ENCODE results near the gene HSD17B12.

The HSD17B12 gene

DNA sequence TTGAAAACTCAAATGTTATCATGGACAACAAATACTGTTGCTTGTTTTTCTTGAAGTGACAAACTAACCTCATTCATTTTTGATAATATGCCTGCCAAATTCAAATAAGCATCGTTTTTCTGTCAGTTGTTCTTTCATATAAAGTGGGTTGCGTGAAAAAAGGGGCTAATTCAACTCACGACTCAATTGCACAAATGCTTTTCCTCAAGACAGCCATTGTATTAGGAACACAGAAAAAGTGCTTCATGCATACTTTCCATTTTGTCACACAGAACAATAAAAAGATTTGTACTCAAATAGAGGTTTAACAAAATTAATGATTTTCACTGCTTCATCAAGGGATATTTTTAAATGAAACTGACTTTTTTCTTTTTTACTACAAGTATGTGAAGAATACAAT lies 105.5 kb downstream of the HSD17B12 start:
- Histone ChIP-seq H3K79me2 (ENCODE audit: low read length) (peaks cover 5% of the 10 kb centered on the region; the same call in 1 of the 2 replicates), H3K4me3 (ENCODE audit: low read length) (no peak overlapping the region), H3K4me2 (ENCODE audit: low read depth, low read length) (no peak overlapping the region), H3K27me3 (replicated peaks; ENCODE audit: insufficient read depth, low read length) (no peaks in the 10 kb centered on the region), H3K9me3 (replicated peaks; ENCODE audit: insufficient read depth, low read length) (no peaks in the 10 kb centered on the region), H3K9ac (ENCODE audit: low read length) (no peak overlapping the region), H3F3A (ENCODE audit: insufficient read depth, low read length) (no peaks in the 10 kb centered on the region; the same call in 1 of the 2 replicates), H3K27ac (ENCODE audit: low read length) (no peak overlapping the region), H3K36me3 (replicated peaks; ENCODE audit: insufficient read depth, low read length) (no peaks in the 10 kb centered on the region; the same call in 1 of the 2 replicates), H4K20me1 (ENCODE audit: insufficient read depth, low read length) (no peaks in the 10 kb centered on the region), H3K4me1 (ENCODE audit: low read length) (no peaks in the 10 kb centered on the region), H2AFZ (ENCODE audit: low read length) (no peak overlapping the region), H3K9me2 (replicated peaks; ENCODE audit: insufficient read depth, low read length) (no peaks in the 10 kb centered on the region)
- TF ChIP-seq, protein P1, sequence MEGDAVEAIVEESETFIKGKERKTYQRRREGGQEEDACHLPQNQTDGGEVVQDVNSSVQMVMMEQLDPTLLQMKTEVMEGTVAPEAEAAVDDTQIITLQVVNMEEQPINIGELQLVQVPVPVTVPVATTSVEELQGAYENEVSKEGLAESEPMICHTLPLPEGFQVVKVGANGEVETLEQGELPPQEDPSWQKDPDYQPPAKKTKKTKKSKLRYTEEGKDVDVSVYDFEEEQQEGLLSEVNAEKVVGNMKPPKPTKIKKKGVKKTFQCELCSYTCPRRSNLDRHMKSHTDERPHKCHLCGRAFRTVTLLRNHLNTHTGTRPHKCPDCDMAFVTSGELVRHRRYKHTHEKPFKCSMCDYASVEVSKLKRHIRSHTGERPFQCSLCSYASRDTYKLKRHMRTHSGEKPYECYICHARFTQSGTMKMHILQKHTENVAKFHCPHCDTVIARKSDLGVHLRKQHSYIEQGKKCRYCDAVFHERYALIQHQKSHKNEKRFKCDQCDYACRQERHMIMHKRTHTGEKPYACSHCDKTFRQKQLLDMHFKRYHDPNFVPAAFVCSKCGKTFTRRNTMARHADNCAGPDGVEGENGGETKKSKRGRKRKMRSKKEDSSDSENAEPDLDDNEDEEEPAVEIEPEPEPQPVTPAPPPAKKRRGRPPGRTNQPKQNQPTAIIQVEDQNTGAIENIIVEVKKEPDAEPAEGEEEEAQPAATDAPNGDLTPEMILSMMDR (IDR thresholded peaks at IDR 0.05; ENCODE audit: low read length) = no peak
- no peak for TF ChIP-seq EZH2phosphoT487 (IDR thresholded peaks at IDR 0.05; ENCODE audit: low read length)
- TF ChIP-seq EZH2 (optimal IDR thresholded peaks at IDR 0.05; ENCODE audit: low read depth, low read length) = no peak
- no peak for DNase-seq

DNA sequence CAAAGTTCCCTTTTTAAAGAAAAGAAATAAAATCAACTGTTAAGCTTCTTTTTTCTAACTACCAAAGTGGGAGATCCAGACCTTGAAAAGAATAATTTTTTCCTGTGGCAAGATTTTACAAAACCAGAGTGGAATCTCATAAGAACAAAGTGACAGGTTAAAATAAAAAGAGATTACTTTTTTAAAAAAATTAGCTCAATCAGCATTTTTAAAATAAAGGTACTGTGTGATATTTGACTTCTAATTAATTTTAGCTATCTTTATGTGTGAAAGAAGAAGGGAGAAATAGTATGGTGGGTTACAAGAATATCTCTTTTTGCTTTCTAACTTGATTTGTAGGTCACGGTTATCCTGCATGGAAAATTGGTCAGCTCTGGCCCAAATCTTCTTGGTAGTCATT lies 107.3 kb downstream of the HSD17B12 start:
- Histone ChIP-seq H3K27me3 (replicated peaks; ENCODE audit: insufficient read depth, low read length) (no peaks in the 10 kb centered on the region), H3K27ac (ENCODE audit: low read length) (no peak overlapping the region), H3K4me1 (ENCODE audit: low read length) (no peaks in the 10 kb centered on the region), H3K4me2 (ENCODE audit: low read depth, low read length) (no peak overlapping the region), H3K9me2 (replicated peaks; ENCODE audit: insufficient read depth, low read length) (no peaks in the 10 kb centered on the region), H3F3A (ENCODE audit: insufficient read depth, low read length) (no peaks in the 10 kb centered on the region; the same call in 1 of the 2 replicates), H3K79me2 (ENCODE audit: low read length) (peaks cover 5% of the 10 kb centered on the region; the same call in 1 of the 2 replicates), H4K20me1 (ENCODE audit: insufficient read depth, low read length) (no peaks in the 10 kb centered on the region), H2AFZ (ENCODE audit: low read length) (no peak overlapping the region), H3K4me3 (ENCODE audit: low read length) (no peak overlapping the region), H3K9me3 (replicated peaks; ENCODE audit: insufficient read depth, low read length) (no peaks in the 10 kb centered on the region), H3K36me3 (replicated peaks; ENCODE audit: insufficient read depth, low read length) (no peaks in the 10 kb centered on the region; the same call in 1 of the 2 replicates), H3K9ac (ENCODE audit: low read length) (no peak overlapping the region)
- DNase-seq = no peak
- TF ChIP-seq, protein P1 (IDR thresholded peaks at IDR 0.05; ENCODE audit: low read length) = no peak
- TF ChIP-seq EZH2phosphoT487 (IDR thresholded peaks at IDR 0.05; ENCODE audit: low read length) (no peak), EZH2 (optimal IDR thresholded peaks at IDR 0.05; ENCODE audit: low read depth, low read length) (no peak)

DNA sequence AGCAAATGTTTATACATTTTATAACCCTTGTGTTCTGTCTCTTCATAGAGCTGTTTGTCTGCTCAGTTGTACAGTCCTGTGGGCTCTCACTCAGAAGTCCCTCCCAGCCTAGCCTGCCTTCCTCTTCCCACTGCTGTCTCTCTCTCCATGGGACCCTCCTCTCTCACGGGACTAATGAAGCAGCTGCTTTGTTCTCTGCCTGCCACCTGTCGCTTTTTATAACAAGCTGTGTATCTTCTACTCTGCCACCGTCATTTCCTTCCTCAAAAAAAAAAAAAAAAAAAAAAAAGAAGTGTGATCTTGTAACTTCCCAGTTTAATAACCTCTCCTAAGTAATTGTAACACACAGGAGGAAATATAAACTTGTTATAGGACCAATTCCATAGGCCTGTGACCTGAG lies 107.9 kb downstream of the HSD17B12 start:
- no peaks in the 10 kb centered on the region for H3K9me3 ChIP-seq (replicated peaks; ENCODE audit: insufficient read depth, low read length)
- no peak overlapping the region for H3K4me3 ChIP-seq (ENCODE audit: low read length)
- TF ChIP-seq EZH2phosphoT487 (IDR thresholded peaks at IDR 0.05; ENCODE audit: low read length) = no peak
- TF ChIP-seq, protein P1 (IDR thresholded peaks at IDR 0.05; ENCODE audit: low read length) = no peak
- TF ChIP-seq EZH2 (optimal IDR thresholded peaks at IDR 0.05; ENCODE audit: low read depth, low read length) = no peak
- no peak overlapping the region for H3K9ac ChIP-seq (ENCODE audit: low read length)
- no peaks in the 10 kb centered on the region; the same call in 1 of the 2 replicates for H3K36me3 ChIP-seq (replicated peaks; ENCODE audit: insufficient read depth, low read length)
- H3K9me2 ChIP-seq (replicated peaks; ENCODE audit: insufficient read depth, low read length) = no peaks in the 10 kb centered on the region
- no peaks in the 10 kb centered on the region for H3K27me3 ChIP-seq (replicated peaks; ENCODE audit: insufficient read depth, low read length)
- H4K20me1 ChIP-seq (ENCODE audit: insufficient read depth, low read length) = no peaks in the 10 kb centered on the region
- H3K27ac ChIP-seq (ENCODE audit: low read length) = no peak overlapping the region
- no peaks in the 10 kb centered on the region for H3K4me1 ChIP-seq (ENCODE audit: low read length)
- no peak for DNase-seq
- H3K4me2 ChIP-seq (ENCODE audit: low read depth, low read length) = no peak overlapping the region
- no peak overlapping the region for H2AFZ ChIP-seq (ENCODE audit: low read length)
- H3K79me2 ChIP-seq (ENCODE audit: low read length) = peaks cover 5% of the 10 kb centered on the region; the same call in 1 of the 2 replicates
- no peaks in the 10 kb centered on the region; the same call in 1 of the 2 replicates for H3F3A ChIP-seq (ENCODE audit: insufficient read depth, low read length)

Data from MM.1S (cell line).